ENCODE results near the gene F2RL1.

- TF ChIP-seq, protein P1, sequence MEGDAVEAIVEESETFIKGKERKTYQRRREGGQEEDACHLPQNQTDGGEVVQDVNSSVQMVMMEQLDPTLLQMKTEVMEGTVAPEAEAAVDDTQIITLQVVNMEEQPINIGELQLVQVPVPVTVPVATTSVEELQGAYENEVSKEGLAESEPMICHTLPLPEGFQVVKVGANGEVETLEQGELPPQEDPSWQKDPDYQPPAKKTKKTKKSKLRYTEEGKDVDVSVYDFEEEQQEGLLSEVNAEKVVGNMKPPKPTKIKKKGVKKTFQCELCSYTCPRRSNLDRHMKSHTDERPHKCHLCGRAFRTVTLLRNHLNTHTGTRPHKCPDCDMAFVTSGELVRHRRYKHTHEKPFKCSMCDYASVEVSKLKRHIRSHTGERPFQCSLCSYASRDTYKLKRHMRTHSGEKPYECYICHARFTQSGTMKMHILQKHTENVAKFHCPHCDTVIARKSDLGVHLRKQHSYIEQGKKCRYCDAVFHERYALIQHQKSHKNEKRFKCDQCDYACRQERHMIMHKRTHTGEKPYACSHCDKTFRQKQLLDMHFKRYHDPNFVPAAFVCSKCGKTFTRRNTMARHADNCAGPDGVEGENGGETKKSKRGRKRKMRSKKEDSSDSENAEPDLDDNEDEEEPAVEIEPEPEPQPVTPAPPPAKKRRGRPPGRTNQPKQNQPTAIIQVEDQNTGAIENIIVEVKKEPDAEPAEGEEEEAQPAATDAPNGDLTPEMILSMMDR (IDR thresholded peaks at IDR 0.05; ENCODE audit: low read depth, low read length), result no peak
- TF ChIP-seq EZH2phosphoT487 (IDR thresholded peaks at IDR 0.05; ENCODE audit: low read depth), result no peak
Observed at GRCh38 chr5:76854644-76855043, 35.8 kb downstream of the F2RL1 start.
